ENCODE results near the gene CABS1.

CABS1 gene

GRCh38 chr4:70337886-70338420 lies 3.2 kb downstream of the CABS1 start:
- DNase-seq (ENCODE audit: low read depth): no peak
- no peak overlapping the region for H3K4me3 ChIP-seq (replicated peaks; ENCODE audit: low read depth, low read length)
- no peak for TF ChIP-seq CTCF (IDR thresholded peaks at IDR 0.05; ENCODE audit: low read length, missing control alignments)

- no peak overlapping the region for H3K4me3 ChIP-seq (replicated peaks; ENCODE audit: low read depth, low read length)
- DNase-seq (ENCODE audit: low read depth): no peak
Observed at GRCh38 chr4:70356185-70356584, 21.4 kb downstream of the CABS1 start.

GRCh38 chr4:70359115-70359661 lies 24.4 kb downstream of the CABS1 start:
- H3K4me3 ChIP-seq (replicated peaks; ENCODE audit: low read depth, low read length): no peak overlapping the region
- TF ChIP-seq CTCF (IDR thresholded peaks at IDR 0.05; ENCODE audit: low read length, missing control alignments): no peak
- DNase-seq (ENCODE audit: low read depth): no peak

More at GRCh38 chr4:70356185-70356584, 21.4 kb downstream of the CABS1 start:
- TF ChIP-seq CTCF (IDR thresholded peaks at IDR 0.05; ENCODE audit: low read length, missing control alignments): no peak

GRCh38 chr4:70360460-70360859 lies 25.7 kb downstream of the CABS1 start, which contains the start of gene SMR3A:
SMR3A (plus strand) TSS chr4:70360760; CDS start chr4:70362116, 1,356 bp downstream.
- no peak for DNase-seq (ENCODE audit: low read depth)
- TF ChIP-seq CTCF (IDR thresholded peaks at IDR 0.05; ENCODE audit: low read length, missing control alignments): no peak
- no peak within 1 kb of the TSS for H3K4me3 ChIP-seq (replicated peaks; ENCODE audit: low read depth, low read length)

- no peak overlapping the region for H3K4me3 ChIP-seq (replicated peaks; ENCODE audit: low read depth, low read length)
- no peak for DNase-seq (ENCODE audit: low read depth)
- no peak for TF ChIP-seq CTCF (IDR thresholded peaks at IDR 0.05; ENCODE audit: low read length, missing control alignments)
Observed at GRCh38 chr4:70364002-70364401, 29.2 kb downstream of the CABS1 start.

GRCh38 chr4:70365479-70365878 lies 30.7 kb downstream of the CABS1 start:
- no peak for DNase-seq (ENCODE audit: low read depth)
- no peak overlapping the region for H3K4me3 ChIP-seq (replicated peaks; ENCODE audit: low read depth, low read length)
- no peak for TF ChIP-seq CTCF (IDR thresholded peaks at IDR 0.05; ENCODE audit: low read length, missing control alignments)

- H3K4me3 ChIP-seq (replicated peaks; ENCODE audit: low read depth, low read length): no peak overlapping the region
- DNase-seq (ENCODE audit: low read depth): no peak
- TF ChIP-seq CTCF (IDR thresholded peaks at IDR 0.05; ENCODE audit: low read length, missing control alignments): no peak
Observed at GRCh38 chr4:70367813-70368212, 33.0 kb downstream of the CABS1 start.
